Testis (tissue), 3 donors: ENCODE results near the gene FHIT. TPM values are rescaled to one million over a fixed set of nuclear protein-coding genes. Genes with fewer than 3 reads are reported as not detected.
"Not testable (repeated sequence)": the region's sequence is repeated elsewhere in the genome, so short reads cannot be mapped to it uniquely, and the experiment has no call there.

Experiments used
- DNase-seq: peaks from one replicate; pipeline ENCODE4 v3.0.0-alpha.2; 2019
- H3K27ac ChIP-seq, 2 donors: fragments of 200-600 bp; sonication (generic); one replicate each; pipeline ENCODE4 v1.5.1; 2019
- H3K27me3 ChIP-seq: fragments of 200-600 bp; sonication (generic); one replicate; pipeline ENCODE4 v1.5.1; 2019
- H3K36me3 ChIP-seq: fragments of 200-600 bp; sonication (generic); one replicate; pipeline ENCODE4 v1.5.1; 2017; ENCODE audit warnings: low read depth; ENCODE audit errors: missing control alignments
- H3K4me1 ChIP-seq: fragments of 200-600 bp; sonication (generic); one replicate; pipeline ENCODE4 v1.5.1; 2019
- H3K4me3 ChIP-seq, 2 donors: fragments of 200-600 bp; sonication (generic); one replicate each; pipeline ENCODE4 v1.5.1; 2017 to 2019
- H3K9me3 ChIP-seq: fragments of 200-600 bp; sonication (generic); one replicate; pipeline ENCODE4 v1.5.1; 2017
- CTCF ChIP-seq, 3 experiments: fragments of 450-650 bp in 2 of 3; fragments of 200-600 bp in 1 of 3; sonication (generic) in 1 of 3; IDR thresholded peaks; one replicate each; pipeline ENCODE4 v1.5.1; 2016 to 2019; ENCODE audit warnings: antibody characterized with exemption in 3 of 3, mild to moderate bottlenecking in 2 of 3, moderate library complexity in 1 of 3
- POLR2A ChIP-seq: fragments of 450-650 bp; IDR thresholded peaks from one replicate; pipeline ENCODE4 v1.6.1; 2017; ENCODE audit warnings: antibody characterized with exemption, mild to moderate bottlenecking, moderate library complexity
- WGBS, 2 donors: methylation state at CpG; one replicate each; pipeline ENCODE4 v1.1.5; 2018; 5-methylcytosine and 5-hydroxymethylcytosine counted together
- intact Hi-C: fragments of 100-400 bp; cut with DNase I; formaldehyde crosslinking; loops from one replicate; pipeline ENCODE4 v1.15.1; 2023; ENCODE audit warnings: low total_unique reads
- polyA plus RNA-seq: library from polyadenylated mRNA; stranded (reverse); fragments of 350-450 nt; fragmentation: Illumina TruSeq; extraction: RNeasy Lipid Tissue Mini Kit (QIAGEN cat#74804); gene quantifications from one replicate; pipeline ENCODE4 v1.2.3, GENCODE V29; 2014; ENCODE audit warnings: low read depth, low replicate concordance; ENCODE audit not compliant: insufficient read depth
- total RNA-seq, 2 donors: library from RNA; depleted of rRNA; stranded (reverse); fragments of >200 nt; gene quantifications; one replicate each; pipeline ENCODE4 v1.2.3, GENCODE V29; 2016

Gene FHIT
- total and polyA plus RNA-seq, 3 donors from 2014 or later = 10.1 to 29.6 (median 15.5) TPM

GRCh38 chr3:59809710-59810444, 1441.4 kb downstream of the FHIT start:
- peak; percentile 23 for DNase-seq

GRCh38 chr3:59809016-59809415, 1442.2 kb downstream of the FHIT start:
- Histone ChIP-seq H3K27ac (no peak overlapping the region), H3K27me3 (no peaks in the 10 kb centered on the region), H3K4me3 (no peak overlapping the region), H3K36me3 (no peaks in the 10 kb centered on the region), H3K9me3 (no peaks in the 10 kb centered on the region), H3K4me1 (peaks cover 4% of the 10 kb centered on the region)
- no peak for DNase-seq
- WGBS, 2 donors = 70 to 84% methylated on average over 4 of the region's 4 CpGs
- no peak for TF ChIP-seq POLR2A
- TF ChIP-seq CTCF (IDR thresholded peaks at IDR 0.05) = no peak
- intact Hi-C loops = no loop called here

More at GRCh38 chr3:59809710-59810444, 1441.4 kb downstream of the FHIT start:
- H3K4me1 ChIP-seq = peaks cover 4% of the 10 kb centered on the region
- 59 to 64% methylated on average over 8 of the region's 8 CpGs for WGBS, 2 donors
- H3K27ac ChIP-seq = no peak overlapping the region
- no peaks in the 10 kb centered on the region for H3K9me3 ChIP-seq
- TF ChIP-seq POLR2A = no peak
- peak; percentile 44 to 52 (median 50) for TF ChIP-seq CTCF (IDR thresholded peaks at IDR 0.05)
- H3K4me3 ChIP-seq = no peak overlapping the region
- no peaks in the 10 kb centered on the region for H3K27me3 ChIP-seq
- intact Hi-C loops = no loop called here
- no peaks in the 10 kb centered on the region for H3K36me3 ChIP-seq

GRCh38 chr3:59808446-59808845, 1442.8 kb downstream of the FHIT start:
- Histone ChIP-seq H3K36me3 (no peaks in the 10 kb centered on the region), H3K4me3 (no peak overlapping the region), H3K27me3 (no peaks in the 10 kb centered on the region), H3K27ac (no peak overlapping the region), H3K9me3 (no peaks in the 10 kb centered on the region), H3K4me1 (peaks cover 4% of the 10 kb centered on the region)
- intact Hi-C loops = no loop called here
- 84 to 86% methylated on average over 7 of the region's 7 CpGs for WGBS, 2 donors
- no peak for TF ChIP-seq CTCF (IDR thresholded peaks at IDR 0.05)
- TF ChIP-seq POLR2A = no peak
- DNase-seq = no peak

GRCh38 chr3:59803268-59803667, 1448.0 kb downstream of the FHIT start:
- H3K4me1 ChIP-seq = no peaks in the 10 kb centered on the region
- H3K9me3 ChIP-seq = no peaks in the 10 kb centered on the region
- H3K36me3 ChIP-seq = no peaks in the 10 kb centered on the region
- no peak for DNase-seq
- intact Hi-C loops = no loop called here
- 91 to 92% methylated on average over 11 of the region's 11 CpGs for WGBS, 2 donors
- H3K27ac ChIP-seq = no peak overlapping the region
- TF ChIP-seq CTCF (IDR thresholded peaks at IDR 0.05) (no peak), POLR2A (no peak)
- H3K4me3 ChIP-seq = no peak overlapping the region
- H3K27me3 ChIP-seq = no peaks in the 10 kb centered on the region

- H3K9me3 ChIP-seq, H3K36me3 ChIP-seq, intact Hi-C loops, H3K27me3 ChIP-seq, DNase-seq, H3K4me1 ChIP-seq, H3K4me3 ChIP-seq, H3K27ac ChIP-seq: not testable (repeated sequence)
- 92 to 95% methylated on average over 5 of the region's 5 CpGs for WGBS, 2 donors
These were observed 1448.8 kb downstream of the FHIT start for GRCh38 chr3:59802453-59802852.
